Measurements from ENCODE around the gene NTF4. TPM values are rescaled to one million over a fixed set of nuclear protein-coding genes. Genes with fewer than 3 reads are reported as not detected.

NTF4 gene
- total and polyA plus RNA-seq, 2 donors from 2014 or later, result 0.28 TPM; not detected in 1

DNA sequence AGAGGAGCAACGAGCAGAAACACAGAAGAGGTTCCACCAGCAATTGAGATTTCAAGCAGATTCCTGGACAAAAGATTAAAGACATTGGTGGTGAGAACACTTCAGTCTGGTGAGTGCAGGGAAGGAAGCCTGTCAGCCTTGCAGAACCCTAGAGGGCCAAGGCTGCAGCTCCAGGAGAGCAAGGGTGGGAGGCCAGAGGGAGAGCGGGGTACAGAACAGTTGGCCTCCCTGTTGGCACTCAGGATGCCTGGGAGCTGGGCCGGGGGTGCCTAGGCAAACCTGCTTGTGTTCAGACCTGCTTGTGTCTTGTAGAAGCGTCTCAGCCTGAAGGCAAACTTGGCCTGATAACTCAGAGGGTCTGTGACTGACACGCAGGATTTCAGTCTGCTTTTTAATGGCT lies 44.4 kb upstream of the NTF4 start:
- TF ChIP-seq, protein P1, sequence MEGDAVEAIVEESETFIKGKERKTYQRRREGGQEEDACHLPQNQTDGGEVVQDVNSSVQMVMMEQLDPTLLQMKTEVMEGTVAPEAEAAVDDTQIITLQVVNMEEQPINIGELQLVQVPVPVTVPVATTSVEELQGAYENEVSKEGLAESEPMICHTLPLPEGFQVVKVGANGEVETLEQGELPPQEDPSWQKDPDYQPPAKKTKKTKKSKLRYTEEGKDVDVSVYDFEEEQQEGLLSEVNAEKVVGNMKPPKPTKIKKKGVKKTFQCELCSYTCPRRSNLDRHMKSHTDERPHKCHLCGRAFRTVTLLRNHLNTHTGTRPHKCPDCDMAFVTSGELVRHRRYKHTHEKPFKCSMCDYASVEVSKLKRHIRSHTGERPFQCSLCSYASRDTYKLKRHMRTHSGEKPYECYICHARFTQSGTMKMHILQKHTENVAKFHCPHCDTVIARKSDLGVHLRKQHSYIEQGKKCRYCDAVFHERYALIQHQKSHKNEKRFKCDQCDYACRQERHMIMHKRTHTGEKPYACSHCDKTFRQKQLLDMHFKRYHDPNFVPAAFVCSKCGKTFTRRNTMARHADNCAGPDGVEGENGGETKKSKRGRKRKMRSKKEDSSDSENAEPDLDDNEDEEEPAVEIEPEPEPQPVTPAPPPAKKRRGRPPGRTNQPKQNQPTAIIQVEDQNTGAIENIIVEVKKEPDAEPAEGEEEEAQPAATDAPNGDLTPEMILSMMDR (IDR thresholded peaks at IDR 0.05; ENCODE audit: borderline replicate concordance, extremely low read depth, insufficient read depth), result no peak
- H3K4me3 ChIP-seq (ENCODE audit: low read length in 3 of 3), result no peak overlapping the region
- no peak overlapping the region for H3K9ac ChIP-seq (ENCODE audit: low read length in 3 of 3)
- DNase-seq (no peak), FAIRE-seq (no peak)
- H3K4me1 ChIP-seq (ENCODE audit: control insufficient read depth in 2 of 3, insufficient read depth in 2 of 3, low read depth in 1 of 3, low read length in 3 of 3), result peaks cover 0 to 5% (median 3%) of the 10 kb centered on the region in 3 donors
- H3K36me3 ChIP-seq (ENCODE audit: control insufficient read depth in 2 of 3, insufficient read depth in 3 of 3, low read length in 3 of 3), result peaks cover 2 to 29% (median 22%) of the 10 kb centered on the region in 3 donors
- no peaks in the 10 kb centered on the region for H3K27me3 ChIP-seq (ENCODE audit: control insufficient read depth, insufficient read depth, low read length)
- no peak overlapping the region for H3K27ac ChIP-seq (ENCODE audit: low read depth in 2 of 2, low read length in 2 of 2)
- intact Hi-C loops (cut with DNase I), result loop anchor here (10.0 kb wide), 1 partner anchor 106 kb away; no protein-coding TSS in a partner anchor
- H3K9me3 ChIP-seq (ENCODE audit: control insufficient read depth in 2 of 3, insufficient read depth in 1 of 3, low read length in 3 of 3), result no peaks in the 10 kb centered on the region

DNA sequence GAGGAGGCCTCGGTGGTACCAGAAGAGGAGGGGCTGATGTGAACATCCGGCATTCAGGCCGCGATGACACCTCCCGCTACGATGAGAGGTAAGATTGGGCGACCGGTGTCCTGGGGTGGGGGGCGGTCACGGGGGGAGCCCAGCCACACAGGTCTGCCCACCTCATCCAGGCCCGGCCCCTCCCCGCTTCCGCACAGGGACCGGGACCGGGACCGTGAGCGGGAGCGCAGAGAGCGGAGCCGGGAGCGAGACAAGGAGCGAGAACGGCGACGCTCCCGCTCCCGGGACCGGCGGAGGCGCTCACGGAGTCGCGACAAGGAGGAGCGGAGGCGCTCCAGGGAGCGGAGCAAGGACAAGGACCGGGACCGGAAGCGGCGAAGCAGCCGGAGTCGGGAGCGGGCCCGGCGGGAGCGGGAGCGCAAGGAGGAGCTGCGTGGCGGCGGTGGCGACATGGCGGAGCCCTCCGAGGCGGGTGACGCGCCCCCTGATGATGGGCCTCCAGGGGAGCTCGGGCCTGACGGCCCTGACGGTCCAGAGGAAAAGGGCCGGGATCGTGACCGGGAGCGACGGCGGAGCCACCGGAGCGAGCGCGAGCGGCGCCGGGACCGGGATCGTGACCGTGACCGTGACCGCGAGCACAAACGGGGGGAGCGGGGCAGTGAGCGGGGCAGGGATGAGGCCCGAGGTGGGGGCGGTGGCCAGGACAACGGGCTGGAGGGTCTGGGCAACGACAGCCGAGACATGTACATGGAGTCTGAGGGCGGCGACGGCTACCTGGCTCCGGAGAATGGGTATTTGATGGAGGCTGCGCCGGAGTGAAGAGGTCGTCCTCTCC lies 43.2 kb upstream of the NTF4 start:
- DNase-seq, result peak in 1 of 5 donors; percentile 71
- Histone ChIP-seq H3K4me3 (ENCODE audit: low read length in 3 of 3) (no peak overlapping the region), H3K9me3 (ENCODE audit: control insufficient read depth in 2 of 3, insufficient read depth in 1 of 3, low read length in 3 of 3) (no peaks in the 10 kb centered on the region), H3K27me3 (ENCODE audit: control insufficient read depth, insufficient read depth, low read length) (no peaks in the 10 kb centered on the region), H3K4me1 (ENCODE audit: control insufficient read depth in 2 of 3, insufficient read depth in 2 of 3, low read depth in 1 of 3, low read length in 3 of 3) (no peaks in the 10 kb centered on the region), H3K36me3 (ENCODE audit: control insufficient read depth in 2 of 3, insufficient read depth in 3 of 3, low read length in 3 of 3) (peaks cover 2 to 33% (median 24%) of the 10 kb centered on the region in 3 donors), H3K27ac (ENCODE audit: low read depth in 2 of 2, low read length in 2 of 2) (no peak overlapping the region), H3K9ac (ENCODE audit: low read length in 3 of 3) (no peak overlapping the region)
- intact Hi-C loops (cut with DNase I), result loop anchor here (10.0 kb wide), 1 partner anchor 107 kb away; no protein-coding TSS in a partner anchor
- FAIRE-seq, result no peak
- TF ChIP-seq, protein P1 (IDR thresholded peaks at IDR 0.05; ENCODE audit: borderline replicate concordance, extremely low read depth, insufficient read depth), result no peak

DNA sequence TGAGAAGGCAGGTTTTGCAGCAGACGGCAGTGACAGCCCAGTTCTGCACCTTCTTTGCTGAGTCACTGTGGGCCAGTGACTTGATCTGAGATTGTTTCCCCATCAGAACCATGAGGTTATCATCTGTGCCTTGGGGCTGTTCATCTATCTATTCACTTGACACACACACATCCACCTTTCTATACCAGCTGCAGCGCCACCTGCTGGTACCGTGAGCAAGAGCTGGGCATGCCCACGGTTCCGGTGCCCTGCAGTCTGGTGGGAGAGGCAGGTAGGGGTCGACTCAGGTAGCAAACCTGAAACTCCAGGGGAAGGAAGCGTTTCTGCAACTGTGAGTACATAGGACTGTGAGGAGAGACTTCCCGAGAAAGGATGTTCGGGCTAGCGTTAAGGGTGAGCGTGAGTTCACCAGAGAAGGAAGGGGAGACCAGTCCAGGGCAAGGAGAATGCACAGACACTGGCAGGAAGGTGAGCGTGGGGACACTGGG lies 42.1 kb upstream of the NTF4 start:
- Histone ChIP-seq H3K9me3 (ENCODE audit: control insufficient read depth in 2 of 3, insufficient read depth in 1 of 3, low read length in 3 of 3) (no peaks in the 10 kb centered on the region), H3K27me3 (ENCODE audit: control insufficient read depth, insufficient read depth, low read length) (no peaks in the 10 kb centered on the region), H3K4me1 (ENCODE audit: control insufficient read depth in 2 of 3, insufficient read depth in 2 of 3, low read depth in 1 of 3, low read length in 3 of 3) (no peaks in the 10 kb centered on the region), H3K36me3 (ENCODE audit: control insufficient read depth in 2 of 3, insufficient read depth in 3 of 3, low read length in 3 of 3) (peaks cover 2 to 41% (median 24%) of the 10 kb centered on the region in 3 donors), H3K4me3 (ENCODE audit: low read length in 3 of 3) (no peak overlapping the region), H3K27ac (ENCODE audit: low read depth in 2 of 2, low read length in 2 of 2) (no peak overlapping the region), H3K9ac (ENCODE audit: low read length in 3 of 3) (no peak overlapping the region)
- peak in 2 of 5 donors; percentile 62 for DNase-seq
- no peak for FAIRE-seq
- intact Hi-C loops (cut with DNase I), result loop anchor here (10.0 kb wide), 1 partner anchor 108 kb away; no protein-coding TSS in a partner anchor
- TF ChIP-seq, protein P1 (IDR thresholded peaks at IDR 0.05; ENCODE audit: borderline replicate concordance, extremely low read depth, insufficient read depth), result peak; percentile 71
